Measurements from ENCODE around the gene FAM53A. TPM values are rescaled to one million over a fixed set of nuclear protein-coding genes. Genes with fewer than 3 reads are reported as not detected.

The FAM53A gene
- polyA plus RNA-seq, 3 donors, result 1.1 to 1.7 (median 1.3) TPM

GRCh38 chr4:1597021-1597931, 86.8 kb downstream of the FAM53A start:
- no peak for DNase-seq (ENCODE audit: low read depth in 3 of 3, low spot score in 2 of 3)

- DNase-seq (ENCODE audit: low read depth in 3 of 3, low spot score in 2 of 3), result no peak
These were observed 87.7 kb downstream of the FAM53A start for GRCh38 chr4:1596393-1596792.

DNA sequence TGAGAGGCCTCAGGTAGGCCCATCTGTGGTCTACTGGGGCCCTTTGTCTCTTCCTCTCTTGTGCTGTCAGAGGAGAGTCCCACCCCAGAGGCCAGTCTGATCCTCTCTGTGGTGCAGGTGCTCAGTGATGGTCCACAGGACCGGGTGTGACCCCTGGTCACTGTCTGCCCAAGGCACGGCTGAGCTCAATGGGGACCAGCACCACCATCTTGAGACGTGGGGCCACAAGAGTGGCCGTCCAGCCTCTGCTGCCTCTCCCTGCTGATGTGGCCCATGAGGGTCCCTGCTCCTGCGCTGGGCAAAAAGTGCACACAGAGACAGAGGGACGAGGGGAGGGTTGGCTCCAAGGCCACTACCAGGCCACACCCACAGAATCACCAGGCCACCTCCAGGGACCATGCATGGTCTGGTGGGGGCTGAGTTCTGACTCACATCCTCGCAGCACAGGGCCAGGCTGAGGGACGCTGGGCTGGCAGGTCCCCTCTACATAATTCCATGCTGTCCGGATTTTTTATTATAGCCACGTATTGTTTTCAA, 88.3 kb downstream of the FAM53A start:
- DNase-seq (ENCODE audit: low read depth in 3 of 3, low spot score in 2 of 3), result no peak

DNA sequence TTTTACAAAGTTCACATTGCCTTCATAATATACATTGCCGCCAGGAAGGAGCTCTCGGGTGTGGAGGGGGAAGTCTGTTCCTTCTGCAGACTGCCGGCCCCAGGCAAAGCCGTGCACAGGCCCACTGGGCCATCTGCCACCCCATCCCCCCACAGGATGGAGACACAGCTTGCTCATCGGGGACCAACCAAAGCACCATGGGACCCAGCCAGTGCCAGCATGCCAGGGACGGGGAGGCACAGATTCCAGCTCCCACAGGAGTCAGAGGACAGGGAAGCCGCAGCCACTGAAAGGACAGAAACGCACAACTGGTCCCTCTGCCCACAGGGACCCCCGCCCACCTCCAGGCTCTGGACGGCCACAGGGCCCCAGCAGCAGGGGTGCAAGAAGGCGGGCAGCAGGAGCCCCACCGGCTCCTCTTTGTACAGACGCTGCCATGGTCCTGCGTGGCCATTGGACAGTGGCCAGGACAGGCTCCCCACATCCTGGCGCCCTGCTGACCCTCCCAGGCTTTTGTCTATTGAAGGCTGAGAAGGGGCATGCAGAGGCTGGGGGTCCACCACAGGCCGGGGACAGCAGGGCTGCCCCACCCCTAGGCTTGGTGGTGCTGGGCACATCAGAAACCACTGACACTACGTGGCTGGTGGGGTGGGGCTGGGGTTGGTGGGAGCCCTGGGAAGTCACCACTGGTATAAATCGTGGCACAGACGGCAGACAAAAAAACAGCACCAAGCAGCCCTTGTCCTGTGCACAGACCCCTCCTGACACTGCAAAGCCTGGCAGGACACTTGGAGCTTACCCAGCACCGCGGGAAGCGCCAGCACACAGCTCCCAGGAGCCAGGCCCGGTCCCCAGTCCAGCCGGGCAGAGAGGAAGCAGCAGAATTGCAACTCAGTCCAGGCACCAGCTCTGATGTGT, 89.0 kb downstream of the FAM53A start:
- DNase-seq (ENCODE audit: low read depth in 3 of 3, low spot score in 2 of 3), result no peak

- DNase-seq (ENCODE audit: low read depth in 3 of 3, low spot score in 2 of 3), result no peak
These were observed 90.2 kb downstream of the FAM53A start for GRCh38 chr4:1593881-1594345.

GRCh38 chr4:1593458-1593857, 90.7 kb downstream of the FAM53A start:
- no peak for DNase-seq (ENCODE audit: low read depth in 3 of 3, low spot score in 2 of 3)

- no peak for DNase-seq (ENCODE audit: low read depth in 3 of 3, low spot score in 2 of 3)
These were observed 91.2 kb downstream of the FAM53A start for GRCh38 chr4:1592709-1593417.

- DNase-seq (ENCODE audit: low read depth in 3 of 3, low spot score in 2 of 3), result no peak
These were observed 91.9 kb downstream of the FAM53A start for GRCh38 chr4:1592068-1592708.

DNA sequence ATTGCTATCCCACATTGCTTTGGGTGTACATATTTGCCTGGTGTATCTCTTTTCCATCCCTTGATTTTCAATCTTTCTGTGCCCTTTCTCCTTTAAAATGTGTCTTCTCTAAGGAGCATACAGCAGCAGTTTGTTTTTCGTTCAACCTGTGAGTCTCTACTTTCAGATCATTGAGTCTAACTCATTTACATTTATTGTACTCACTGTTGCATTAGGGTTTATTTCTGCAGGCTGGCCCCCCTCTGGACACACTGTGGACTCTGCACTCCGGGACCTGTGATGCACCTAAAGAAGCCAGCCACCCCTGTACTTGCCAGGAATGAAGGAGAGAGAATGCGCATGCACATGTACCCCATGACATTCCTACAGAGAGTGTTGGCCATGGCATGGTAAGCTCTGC, 93.0 kb downstream of the FAM53A start:
- DNase-seq (ENCODE audit: low read depth in 3 of 3, low spot score in 2 of 3), result no peak

- DNase-seq (ENCODE audit: low read depth in 3 of 3, low spot score in 2 of 3), result no peak
These were observed 93.9 kb downstream of the FAM53A start for GRCh38 chr4:1590244-1590643.

Other genes with a start within 250 kb of the FAM53A start
- gene SLBP, start 28.0 kb upstream of the FAM53A start, polyA plus RNA-seq (ENCODE audit: insufficient read length in 3 of 3), result 10 to 100 TPM; 95.6 to 98.5 (median 97.9) TPM
- gene TMEM129, start 37.0 kb upstream of the FAM53A start, polyA plus RNA-seq (ENCODE audit: insufficient read length in 3 of 3), result 10 to 100 TPM; 33.2 to 37.1 (median 34.2) TPM
- gene TACC3, start 37.2 kb upstream of the FAM53A start, polyA plus RNA-seq (ENCODE audit: insufficient read length in 3 of 3), result 10 to 100 TPM; 36.5 to 40.9 (median 39.8) TPM
- 10 to 100 TPM; 59.6 to 73.9 (median 62.8) TPM for gene FGFR3, start 109.0 kb upstream of the FAM53A start, polyA plus RNA-seq (ENCODE audit: insufficient read length in 3 of 3)
- gene LETM1, start 171.8 kb upstream of the FAM53A start, polyA plus RNA-seq (ENCODE audit: insufficient read length in 3 of 3), result 10 to 100 TPM; 18.2 to 19.8 (median 18.6) TPM
- gene NSD2, start 187.1 kb upstream of the FAM53A start, polyA plus RNA-seq (ENCODE audit: insufficient read length in 3 of 3), result 10 to 100 TPM; 73.8 to 76.6 (median 75.5) TPM

Data from right renal cortex interstitium (tissue), 3 donors.